ENCODE data around the gene KRT17.

GRCh38 chr17:41656249-41657023 lies 32.1 kb upstream of the KRT17 start:
- TF ChIP-seq CTCF (IDR thresholded peaks at IDR 0.05) (no peak), POLR2A (IDR thresholded peaks at IDR 0.05) (no peak)

All from lower leg skin (tissue), 3 donors.